Measurements from ENCODE around the gene AKNAD1.
"Not testable (repeated sequence)": the region's sequence is repeated elsewhere in the genome, so short reads cannot be mapped to it uniquely, and the experiment has no call there.

Gene AKNAD1

GRCh38 chr1:108785880-108786279 is 71.0 kb downstream of the AKNAD1 start:
- TF ChIP-seq CTCF (IDR thresholded peaks at IDR 0.05; ENCODE audit: insufficient read depth, low read length, poor library complexity, severe bottlenecking): no peak
- Histone ChIP-seq H3K36me3 (ENCODE audit: control insufficient read depth, insufficient read depth, low read length) (peaks cover 3% of the 10 kb centered on the region), H3K4me3 (replicated peaks; ENCODE audit: low read depth, low read length) (no peak overlapping the region), H3K27me3 (replicated peaks; ENCODE audit: control insufficient read depth, insufficient read depth, low read length) (no peaks in the 10 kb centered on the region)
- DNase-seq (ENCODE audit: extremely low read depth, insufficient read length): no peak

- no peak for DNase-seq (ENCODE audit: extremely low read depth, insufficient read length)
- Histone ChIP-seq H3K4me3 (replicated peaks; ENCODE audit: low read depth, low read length) (no peak overlapping the region), H3K36me3 (ENCODE audit: control insufficient read depth, insufficient read depth, low read length) (peaks cover 3% of the 10 kb centered on the region), H3K27me3 (replicated peaks; ENCODE audit: control insufficient read depth, insufficient read depth, low read length) (no peaks in the 10 kb centered on the region)
- no peak for TF ChIP-seq CTCF (IDR thresholded peaks at IDR 0.05; ENCODE audit: insufficient read depth, low read length, poor library complexity, severe bottlenecking)
These were observed 71.6 kb downstream of the AKNAD1 start for GRCh38 chr1:108785264-108785663.

- DNase-seq (ENCODE audit: extremely low read depth, insufficient read length); H3K36me3 ChIP-seq (ENCODE audit: control insufficient read depth, insufficient read depth, low read length); H3K27me3 ChIP-seq (replicated peaks; ENCODE audit: control insufficient read depth, insufficient read depth, low read length); H3K4me3 ChIP-seq (replicated peaks; ENCODE audit: low read depth, low read length): not testable (repeated sequence)
These were observed 75.3 kb downstream of the AKNAD1 start for GRCh38 chr1:108781575-108781944.

- no peak overlapping the region for H3K4me3 ChIP-seq (replicated peaks; ENCODE audit: low read depth, low read length)
- H3K36me3 ChIP-seq (ENCODE audit: control insufficient read depth, insufficient read depth, low read length): peaks cover 3% of the 10 kb centered on the region; the same call in 1 of the 2 replicates
- no peak for TF ChIP-seq CTCF (IDR thresholded peaks at IDR 0.05; ENCODE audit: insufficient read depth, low read length, poor library complexity, severe bottlenecking)
- H3K27me3 ChIP-seq (replicated peaks; ENCODE audit: control insufficient read depth, insufficient read depth, low read length): no peaks in the 10 kb centered on the region
- no peak for DNase-seq (ENCODE audit: extremely low read depth, insufficient read length)
These were observed 75.8 kb downstream of the AKNAD1 start for GRCh38 chr1:108780937-108781574.

GRCh38 chr1:108779455-108779854 is 77.4 kb downstream of the AKNAD1 start:
- no peak for DNase-seq (ENCODE audit: extremely low read depth, insufficient read length)
- Histone ChIP-seq H3K36me3 (ENCODE audit: control insufficient read depth, insufficient read depth, low read length) (no peaks in the 10 kb centered on the region; the same call in 1 of the 2 replicates), H3K4me3 (replicated peaks; ENCODE audit: low read depth, low read length) (no peak overlapping the region), H3K27me3 (replicated peaks; ENCODE audit: control insufficient read depth, insufficient read depth, low read length) (no peaks in the 10 kb centered on the region)
- TF ChIP-seq CTCF (IDR thresholded peaks at IDR 0.05; ENCODE audit: insufficient read depth, low read length, poor library complexity, severe bottlenecking): no peak

GRCh38 chr1:108777839-108778238 is 79.1 kb downstream of the AKNAD1 start:
- H3K27me3 ChIP-seq (replicated peaks; ENCODE audit: control insufficient read depth, insufficient read depth, low read length): no peaks in the 10 kb centered on the region
- DNase-seq (ENCODE audit: extremely low read depth, insufficient read length): no peak
- TF ChIP-seq CTCF (IDR thresholded peaks at IDR 0.05; ENCODE audit: insufficient read depth, low read length, poor library complexity, severe bottlenecking): no peak
- H3K36me3 ChIP-seq (ENCODE audit: control insufficient read depth, insufficient read depth, low read length): peaks cover 2% of the 10 kb centered on the region; the same call in 1 of the 2 replicates
- no peak overlapping the region for H3K4me3 ChIP-seq (replicated peaks; ENCODE audit: low read depth, low read length)
